ENCODE results near the gene RNH1. TPM values are rescaled to one million over a fixed set of nuclear protein-coding genes. Genes with fewer than 3 reads are reported as not detected.

Gene RNH1
- total and polyA plus RNA-seq, 10 of the 15 experiments (the other 5 are each of a cell fraction or from before 2014, with no cell fraction given), result 2.3 to 162 (median 72.1) TPM

Other genes starting within 250 kb of the RNH1 start
Only the 7 nearest of the 24 such genes appear.
- 16.3 and 19.8 TPM in 2 replicates for gene ANO9, start 65.2 kb downstream of the RNH1 start, total RNA-seq (2014; rRNA removed)
- gene ANO9, start 65.2 kb downstream of the RNH1 start, total RNA-seq (2014; rRNA removed; fragmentation: Illumina TruSeq; extraction: Trizol), result 7.6 and 9.4 TPM in 2 replicates
- gene ANO9, start 65.2 kb downstream of the RNH1 start, total RNA-seq (2021), result 37.0 and 42.3 TPM in 2 replicates
- gene ANO9, start 65.2 kb downstream of the RNH1 start, polyA plus RNA-seq (2011; rRNA removed), result 12.7 and 21.8 TPM in 2 replicates
- gene ANO9, start 65.2 kb downstream of the RNH1 start, polyA plus RNA-seq (2014; fragmentation: Illumina TruSeq; extraction: Trizol), result 3.0 and 9.5 TPM in 2 replicates
- gene ANO9, start 65.2 kb downstream of the RNH1 start, polyA plus RNA-seq (2014; fragmentation: Nextera tagmentation; extraction: Ambion mirVana), result 1 to 10 TPM in 1 of 2 experiments, under 1 TPM in 1; 0.21 to 1.6 TPM
- 42.1 and 51.0 TPM in 2 replicates for gene ANO9, start 65.2 kb downstream of the RNH1 start, polyA plus RNA-seq (2014; rRNA removed)
- 10 to 100 TPM; 11.0 to 13.0 TPM for gene ANO9, start 65.2 kb downstream of the RNH1 start, polyA plus RNA-seq (2016; fragmentation: Nextera tagmentation; extraction: Ambion mirVana)
- 17.2 and 18.3 TPM in 2 replicates for gene PTDSS2, start 57.0 kb downstream of the RNH1 start, total RNA-seq (2014; rRNA removed)
- gene PTDSS2, start 57.0 kb downstream of the RNH1 start, total RNA-seq (2014; rRNA removed; fragmentation: Illumina TruSeq; extraction: Trizol), result 4.8 and 6.6 TPM in 2 replicates
- gene PTDSS2, start 57.0 kb downstream of the RNH1 start, total RNA-seq (2021), result 21.1 and 24.9 TPM in 2 replicates
- gene PTDSS2, start 57.0 kb downstream of the RNH1 start, polyA plus RNA-seq (2011; rRNA removed), result 6.0 and 9.1 TPM in 2 replicates
- 6.1 and 9.9 TPM in 2 replicates for gene PTDSS2, start 57.0 kb downstream of the RNH1 start, polyA plus RNA-seq (2014; fragmentation: Illumina TruSeq; extraction: Trizol)
- under 1 TPM; 0.39 to 0.66 TPM for gene PTDSS2, start 57.0 kb downstream of the RNH1 start, polyA plus RNA-seq (2014; fragmentation: Nextera tagmentation; extraction: Ambion mirVana)
- gene PTDSS2, start 57.0 kb downstream of the RNH1 start, polyA plus RNA-seq (2014; rRNA removed), result 18.4 and 18.5 TPM in 2 replicates
- 10 to 100 TPM; 12.6 to 16.8 TPM for gene PTDSS2, start 57.0 kb downstream of the RNH1 start, polyA plus RNA-seq (2016; fragmentation: Nextera tagmentation; extraction: Ambion mirVana)
- gene HRAS, start 28.3 kb upstream of the RNH1 start, total RNA-seq (2014; rRNA removed), result 43.5 and 47.6 TPM in 2 replicates
- 25.3 and 31.6 TPM in 2 replicates for gene HRAS, start 28.3 kb upstream of the RNH1 start, total RNA-seq (2014; rRNA removed; fragmentation: Illumina TruSeq; extraction: Trizol)
- gene HRAS, start 28.3 kb upstream of the RNH1 start, total RNA-seq (2021), result 58.0 and 70.7 TPM in 2 replicates
- gene HRAS, start 28.3 kb upstream of the RNH1 start, polyA plus RNA-seq (2011; rRNA removed), result 14.3 and 31.9 TPM in 2 replicates
- 2.2 and 18.1 TPM in 2 replicates for gene HRAS, start 28.3 kb upstream of the RNH1 start, polyA plus RNA-seq (2014; fragmentation: Illumina TruSeq; extraction: Trizol)
- gene HRAS, start 28.3 kb upstream of the RNH1 start, polyA plus RNA-seq (2014; fragmentation: Nextera tagmentation; extraction: Ambion mirVana), result 10 to 100 TPM in 1 of 2 experiments, 1 to 10 TPM in 1; 2.8 to 12.7 TPM
- gene HRAS, start 28.3 kb upstream of the RNH1 start, polyA plus RNA-seq (2014; rRNA removed), result 52.7 and 56.9 TPM in 2 replicates
- gene HRAS, start 28.3 kb upstream of the RNH1 start, polyA plus RNA-seq (2016; fragmentation: Nextera tagmentation; extraction: Ambion mirVana), result 10 to 100 TPM; 23.4 to 72.4 TPM
- gene LRRC56, start 30.3 kb upstream of the RNH1 start, total RNA-seq (2014; rRNA removed), result 0.60 and 0.79 TPM in 2 replicates
- 0.41 and 0.45 TPM in 2 replicates for gene LRRC56, start 30.3 kb upstream of the RNH1 start, total RNA-seq (2014; rRNA removed; fragmentation: Illumina TruSeq; extraction: Trizol)
- gene LRRC56, start 30.3 kb upstream of the RNH1 start, total RNA-seq (2021), result 1.7 and 1.9 TPM in 2 replicates
- gene LRRC56, start 30.3 kb upstream of the RNH1 start, polyA plus RNA-seq (2011; rRNA removed), result 0.37 and 0.75 TPM in 2 replicates
- 0.19 TPM in 1 of 2 replicates, not detected in the other for gene LRRC56, start 30.3 kb upstream of the RNH1 start, polyA plus RNA-seq (2014; fragmentation: Illumina TruSeq; extraction: Trizol)
- gene LRRC56, start 30.3 kb upstream of the RNH1 start, polyA plus RNA-seq (2014; fragmentation: Nextera tagmentation; extraction: Ambion mirVana), result under 1 TPM in 1 of 2 experiments, not detected in 1; 0.02 TPM
- 1.6 and 1.9 TPM in 2 replicates for gene LRRC56, start 30.3 kb upstream of the RNH1 start, polyA plus RNA-seq (2014; rRNA removed)
- gene LRRC56, start 30.3 kb upstream of the RNH1 start, polyA plus RNA-seq (2016; fragmentation: Nextera tagmentation; extraction: Ambion mirVana), result 1 to 10 TPM in 1 of 2 experiments, under 1 TPM in 1; 0.62 to 1.0 TPM
- 2.1 and 3.8 TPM in 2 replicates for gene LMNTD2, start 53.5 kb upstream of the RNH1 start, total RNA-seq (2014; rRNA removed)
- 0.45 and 0.83 TPM in 2 replicates for gene LMNTD2, start 53.5 kb upstream of the RNH1 start, total RNA-seq (2014; rRNA removed; fragmentation: Illumina TruSeq; extraction: Trizol)
- 2.8 and 3.3 TPM in 2 replicates for gene LMNTD2, start 53.5 kb upstream of the RNH1 start, total RNA-seq (2021)
- 0.99 and 1.2 TPM in 2 replicates for gene LMNTD2, start 53.5 kb upstream of the RNH1 start, polyA plus RNA-seq (2011; rRNA removed)
- gene LMNTD2, start 53.5 kb upstream of the RNH1 start, polyA plus RNA-seq (2014; fragmentation: Illumina TruSeq; extraction: Trizol), result 0.22 TPM in 1 of 2 replicates, not detected in the other
- not detected for gene LMNTD2, start 53.5 kb upstream of the RNH1 start, polyA plus RNA-seq (2014; fragmentation: Nextera tagmentation; extraction: Ambion mirVana)
- 3.5 and 4.1 TPM in 2 replicates for gene LMNTD2, start 53.5 kb upstream of the RNH1 start, polyA plus RNA-seq (2014; rRNA removed)
- 1 to 10 TPM in 1 of 2 experiments, under 1 TPM in 1; 0.88 to 1.4 TPM for gene LMNTD2, start 53.5 kb upstream of the RNH1 start, polyA plus RNA-seq (2016; fragmentation: Nextera tagmentation; extraction: Ambion mirVana)
- gene RASSF7, start 53.7 kb upstream of the RNH1 start, total RNA-seq (2014; rRNA removed), result 17.8 and 19.0 TPM in 2 replicates
- 2.8 and 3.0 TPM in 2 replicates for gene RASSF7, start 53.7 kb upstream of the RNH1 start, total RNA-seq (2014; rRNA removed; fragmentation: Illumina TruSeq; extraction: Trizol)
- gene RASSF7, start 53.7 kb upstream of the RNH1 start, total RNA-seq (2021), result 15.1 and 16.8 TPM in 2 replicates
- 3.4 and 9.6 TPM in 2 replicates for gene RASSF7, start 53.7 kb upstream of the RNH1 start, polyA plus RNA-seq (2011; rRNA removed)
- 0.16 and 1.1 TPM in 2 replicates for gene RASSF7, start 53.7 kb upstream of the RNH1 start, polyA plus RNA-seq (2014; fragmentation: Illumina TruSeq; extraction: Trizol)
- gene RASSF7, start 53.7 kb upstream of the RNH1 start, polyA plus RNA-seq (2014; fragmentation: Nextera tagmentation; extraction: Ambion mirVana), result 1 to 10 TPM in 1 of 2 experiments, under 1 TPM in 1; 0.39 to 1.0 TPM
- 21.0 and 26.4 TPM in 2 replicates for gene RASSF7, start 53.7 kb upstream of the RNH1 start, polyA plus RNA-seq (2014; rRNA removed)
- 10 to 100 TPM; 22.2 to 29.7 TPM for gene RASSF7, start 53.7 kb upstream of the RNH1 start, polyA plus RNA-seq (2016; fragmentation: Nextera tagmentation; extraction: Ambion mirVana)
- 19.2 and 22.0 TPM in 2 replicates for gene PHRF1, start 69.2 kb upstream of the RNH1 start, total RNA-seq (2014; rRNA removed)
- 8.8 and 11.1 TPM in 2 replicates for gene PHRF1, start 69.2 kb upstream of the RNH1 start, total RNA-seq (2014; rRNA removed; fragmentation: Illumina TruSeq; extraction: Trizol)
- gene PHRF1, start 69.2 kb upstream of the RNH1 start, total RNA-seq (2021), result 39.4 and 43.5 TPM in 2 replicates
- 4.9 and 11.7 TPM in 2 replicates for gene PHRF1, start 69.2 kb upstream of the RNH1 start, polyA plus RNA-seq (2011; rRNA removed)
- 2.4 and 8.0 TPM in 2 replicates for gene PHRF1, start 69.2 kb upstream of the RNH1 start, polyA plus RNA-seq (2014; fragmentation: Illumina TruSeq; extraction: Trizol)
- gene PHRF1, start 69.2 kb upstream of the RNH1 start, polyA plus RNA-seq (2014; fragmentation: Nextera tagmentation; extraction: Ambion mirVana), result under 1 TPM; 0.13 to 0.42 TPM
- gene PHRF1, start 69.2 kb upstream of the RNH1 start, polyA plus RNA-seq (2014; rRNA removed), result 23.4 and 28.2 TPM in 2 replicates
- gene PHRF1, start 69.2 kb upstream of the RNH1 start, polyA plus RNA-seq (2016; fragmentation: Nextera tagmentation; extraction: Ambion mirVana), result 10 to 100 TPM; 18.5 to 21.7 TPM